Astrocyte (in vitro differentiated cells and primary cell): Measurements from ENCODE around the gene GPR141. TPM values are rescaled to one million over a fixed set of nuclear protein-coding genes. Genes with fewer than 3 reads are reported as not detected.

Source experiments
- DNase-seq: peaks from one replicate; pipeline ENCODE4 v3.0.0-alpha.2; 2010; ENCODE audit warnings: low read depth
- FAIRE-seq: peaks from 2 replicates; lab custom pipeline; 2011; peaks lifted over from hg19 to GRCh38; lab: Jason Lieb, UNC
- H2AFZ ChIP-seq: 2 replicates; pipeline ENCODE4 v1.6.0; 2012; ENCODE audit warnings: low read depth, low read length, inconsistent platforms
- H3K27ac ChIP-seq: 2 replicates; pipeline ENCODE4 v1.5.1; 2011; ENCODE audit warnings: low read depth, low read length, inconsistent platforms
- H3K27me3 ChIP-seq: 2 replicates; pipeline ENCODE4 v1.6.0; 2011; ENCODE audit warnings: low read length, inconsistent platforms; ENCODE audit not compliant: insufficient read depth
- H3K36me3 ChIP-seq: 2 replicates; pipeline ENCODE4 v1.5.1; 2011; ENCODE audit warnings: low read length, inconsistent platforms; ENCODE audit not compliant: insufficient read depth
- H3K4me1 ChIP-seq: 2 replicates; pipeline ENCODE4 v1.5.1; 2011; ENCODE audit warnings: low read length, inconsistent platforms; ENCODE audit not compliant: insufficient read depth
- H3K4me2 ChIP-seq: 2 replicates; pipeline ENCODE4 v1.6.0; 2012; ENCODE audit warnings: low read length, inconsistent platforms
- H3K4me3 ChIP-seq: 2 replicates; pipeline ENCODE4 v1.5.1; 2011; ENCODE audit warnings: low read depth, mild to moderate bottlenecking, low read length, inconsistent platforms; ENCODE audit not compliant: insufficient read depth
- H3K79me2 ChIP-seq: 2 replicates; pipeline ENCODE4 v1.6.0; 2012; ENCODE audit warnings: mild to moderate bottlenecking, low read length, inconsistent platforms; ENCODE audit not compliant: insufficient read depth
- H3K9ac ChIP-seq: 2 replicates; pipeline ENCODE4 v1.6.0; 2012; ENCODE audit warnings: mild to moderate bottlenecking, low read length, inconsistent platforms
- H3K9me3 ChIP-seq: 2 replicates; pipeline ENCODE4 v1.5.1; 2012; ENCODE audit warnings: low read depth, mild to moderate bottlenecking, low read length, inconsistent platforms; ENCODE audit not compliant: insufficient read depth
- H4K20me1 ChIP-seq: 2 replicates; pipeline ENCODE4 v1.6.0; 2012; ENCODE audit warnings: low read length, inconsistent platforms; ENCODE audit not compliant: insufficient read depth
- H3K27ac Mint-ChIP-seq: one replicate; pipeline ENCODE4 v1.8.0; 2021; ENCODE audit warnings: mild to moderate bottlenecking, mixed read lengths; ENCODE audit not compliant: unreplicated experiment
- H3K27me3 Mint-ChIP-seq: one replicate; pipeline ENCODE4 v1.8.0; 2021; ENCODE audit warnings: low read depth, mixed read lengths; ENCODE audit not compliant: unreplicated experiment
- H3K36me3 Mint-ChIP-seq: one replicate; pipeline ENCODE4 v1.8.0; 2021; ENCODE audit warnings: low read depth, mixed read lengths; ENCODE audit not compliant: unreplicated experiment
- H3K4me1 Mint-ChIP-seq: one replicate; pipeline ENCODE4 v1.8.0; 2021; ENCODE audit warnings: low read depth, mixed read lengths; ENCODE audit not compliant: unreplicated experiment
- H3K4me3 Mint-ChIP-seq: one replicate; pipeline ENCODE4 v1.8.0; 2021; ENCODE audit warnings: mild to moderate bottlenecking, moderate library complexity, mixed read lengths; ENCODE audit not compliant: unreplicated experiment
- H3K9me3 Mint-ChIP-seq: one replicate; pipeline ENCODE4 v1.8.0; 2021; ENCODE audit warnings: mild to moderate bottlenecking, mixed read lengths; ENCODE audit not compliant: unreplicated experiment
- CTCF ChIP-seq: IDR thresholded peaks from 2 replicates; pipeline ENCODE4 v1.5.1; 2011; ENCODE audit warnings: low read depth, mild to moderate bottlenecking, inconsistent platforms, low read length, moderate library complexity; ENCODE audit not compliant: insufficient read depth
- EZH2 ChIP-seq: IDR thresholded peaks from 2 replicates; pipeline ENCODE4 v1.6.1; 2012; ENCODE audit warnings: mild to moderate bottlenecking, low read length, inconsistent platforms; ENCODE audit not compliant: insufficient read depth
- total RNA-seq: library from RNA; stranded (reverse); gene quantifications from 2 replicates; pipeline ENCODE4 v1.2.1, GENCODE V29; 2021

The GPR141 gene
- total RNA-seq, 1 donor from 2014 or later = not detected

GRCh38 chr7:37666026-37666799, 17.4 kb upstream of the GPR141 start:
- no peak overlapping the region for H3K4me2 ChIP-seq
- H3K27ac ChIP-seq = no peak overlapping the region

GRCh38 chr7:37669818-37670217, 13.7 kb upstream of the GPR141 start:
- no peak overlapping the region for H3K27ac Mint-ChIP-seq
- Histone ChIP-seq H2AFZ (no peak overlapping the region), H3K9me3 (peaks cover 3% of the 10 kb centered on the region), H3K9ac (no peak overlapping the region), H3K4me2 (no peak overlapping the region), H3K4me3 (no peak overlapping the region), H3K27ac (no peak overlapping the region), H3K79me2 (no peaks in the 10 kb centered on the region), H3K4me1 (no peaks in the 10 kb centered on the region), H3K27me3 (no peaks in the 10 kb centered on the region), H3K36me3 (no peaks in the 10 kb centered on the region), H4K20me1 (no peaks in the 10 kb centered on the region)
- no peaks in the 10 kb centered on the region for H3K36me3 Mint-ChIP-seq
- TF ChIP-seq EZH2 (no peak), CTCF (no peak)
- no peak overlapping the region for H3K4me3 Mint-ChIP-seq
- H3K4me1 Mint-ChIP-seq = no peaks in the 10 kb centered on the region
- FAIRE-seq (no peak), DNase-seq (no peak)
- peaks cover 4% of the 10 kb centered on the region for H3K27me3 Mint-ChIP-seq
- H3K9me3 Mint-ChIP-seq = no peaks in the 10 kb centered on the region

More at GRCh38 chr7:37666026-37666799, 17.4 kb upstream of the GPR141 start:
- Histone ChIP-seq H2AFZ (no peak overlapping the region), H3K27me3 (no peaks in the 10 kb centered on the region), H3K9ac (no peak overlapping the region), H4K20me1 (no peaks in the 10 kb centered on the region), H3K4me3 (no peak overlapping the region), H3K36me3 (no peaks in the 10 kb centered on the region), H3K79me2 (no peaks in the 10 kb centered on the region), H3K9me3 (no peaks in the 10 kb centered on the region), H3K4me1 (no peaks in the 10 kb centered on the region)
- Mint-ChIP-seq H3K27me3 (peaks cover 4% of the 10 kb centered on the region), H3K9me3 (no peaks in the 10 kb centered on the region), H3K36me3 (no peaks in the 10 kb centered on the region), H3K4me1 (no peaks in the 10 kb centered on the region), H3K4me3 (no peak overlapping the region), H3K27ac (no peak overlapping the region)
- DNase-seq = no peak
- no peak for FAIRE-seq
- TF ChIP-seq EZH2 = no peak
- no peak for TF ChIP-seq CTCF

GRCh38 chr7:37670436-37670835, 13.1 kb upstream of the GPR141 start:
- H3K27me3 ChIP-seq = no peaks in the 10 kb centered on the region
- TF ChIP-seq EZH2 (no peak), CTCF (no peak)
- FAIRE-seq (no peak), DNase-seq (no peak)
- no peaks in the 10 kb centered on the region for H4K20me1 ChIP-seq
- H3K36me3 ChIP-seq = no peaks in the 10 kb centered on the region
- no peak overlapping the region for H3K9ac ChIP-seq
- no peak overlapping the region for H3K4me2 ChIP-seq
- H3K27ac ChIP-seq = no peak overlapping the region
- Mint-ChIP-seq H3K4me1 (no peaks in the 10 kb centered on the region), H3K4me3 (no peak overlapping the region), H3K9me3 (no peaks in the 10 kb centered on the region), H3K27ac (no peak overlapping the region), H3K27me3 (peaks cover 4% of the 10 kb centered on the region), H3K36me3 (no peaks in the 10 kb centered on the region)
- no peaks in the 10 kb centered on the region for H3K79me2 ChIP-seq
- H3K4me1 ChIP-seq = no peaks in the 10 kb centered on the region
- H3K4me3 ChIP-seq = no peak overlapping the region
- H2AFZ ChIP-seq = no peak overlapping the region
- H3K9me3 ChIP-seq = peaks cover 3% of the 10 kb centered on the region
